Thyroid gland (tissue), 4 donors: ENCODE measurements around the gene TMEM175. TPM values are rescaled to one million over a fixed set of nuclear protein-coding genes. Genes with fewer than 3 reads are reported as not detected.

Experiments used
- DNase-seq, 2 donors: peaks; one replicate each; pipeline ENCODE4 v3.0.0-alpha.2; 2019
- H3K27ac ChIP-seq, 3 donors: fragments of 200-600 bp; sonication (generic); 1 replicate in 2 of 3; 2 replicates in 1 of 3; pipeline ENCODE4 v1.5.1; 2016 to 2019; ENCODE audit warnings: mild to moderate bottlenecking in 1 of 3, moderate library complexity in 1 of 3
- H3K27me3 ChIP-seq: fragments of 200-600 bp; sonication (generic); one replicate; pipeline ENCODE4 v1.5.1; 2019
- H3K36me3 ChIP-seq, 2 donors: fragments of 200-600 bp; sonication (generic); one replicate each; pipeline ENCODE4 v1.5.1; 2016 to 2019
- H3K4me1 ChIP-seq, 2 donors: fragments of 200-600 bp; sonication (generic); one replicate each; pipeline ENCODE4 v1.5.1; 2017 to 2019
- H3K4me3 ChIP-seq, 3 donors: fragments of 200-600 bp; sonication (generic); replicated peaks in 1 of 3; 1 replicate in 2 of 3; 2 replicates in 1 of 3; pipeline ENCODE4 v1.5.1; 2016; ENCODE audit warnings: mild to moderate bottlenecking in 1 of 3
- H3K9me3 ChIP-seq: fragments of 200-600 bp; sonication (generic); one replicate; pipeline ENCODE4 v1.5.1; 2017
- POLR2A ChIP-seq, 2 donors: fragments of 450-650 bp; IDR thresholded peaks; one replicate each; pipeline ENCODE4 v1.6.1; 2017; ENCODE audit warnings: antibody characterized with exemption in 2 of 2, mild to moderate bottlenecking in 2 of 2, moderate library complexity in 1 of 2
- WGBS, 2 donors: methylation state at CpG; one replicate each; pipeline ENCODE4 v1.1.5; 2017; 5-methylcytosine and 5-hydroxymethylcytosine counted together
- intact Hi-C: fragments of 100-400 bp; cut with DNase I; formaldehyde crosslinking; loops from one replicate; pipeline ENCODE4 v1.15.1; 2023
- total RNA-seq, 4 donors: library from RNA; depleted of rRNA; stranded (reverse); fragments of >200 nt; gene quantifications; one replicate each; pipeline ENCODE4 v1.2.3, GENCODE V29; 2016
- TF ChIP-seq, protein P1 (sequence below), 6 experiments: fragments of 200-600 bp in 3 of 6; fragments of 450-650 bp in 3 of 6; sonication (generic) in 3 of 6; IDR thresholded peaks; one replicate each; pipeline ENCODE4 v1.5.1; 2016 to 2019; ENCODE audit warnings: antibody characterized with exemption in 6 of 6, mild to moderate bottlenecking in 2 of 6, inconsistent platforms in 1 of 6, moderate library complexity in 1 of 6

TMEM175 gene
- total RNA-seq, 4 donors from 2014 or later = 33.6 to 63.9 (median 40.4) TPM

DNA sequence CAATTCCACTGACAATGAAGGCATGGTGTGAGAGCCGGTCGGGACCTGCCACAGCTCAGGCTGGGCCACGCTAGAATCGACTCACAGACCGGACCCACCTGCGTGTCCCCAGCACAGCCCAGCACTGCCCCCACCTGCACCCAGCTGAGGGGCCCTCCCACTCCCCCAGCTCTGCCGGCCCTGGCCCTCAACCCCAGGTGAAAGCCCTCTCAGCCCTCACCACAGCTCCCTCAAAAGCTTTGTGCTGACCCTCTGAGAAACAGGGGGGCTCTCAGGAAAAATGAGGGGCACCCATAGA lies 25.2 kb upstream of the TMEM175 start:
- Histone ChIP-seq H3K9me3 (no peaks in the 10 kb centered on the region), H3K27ac (no peak overlapping the region), H3K4me1 (no peaks in the 10 kb centered on the region), H3K36me3 (peaks cover 8 to 21% of the 10 kb centered on the region in 2 donors), H3K27me3 (no peaks in the 10 kb centered on the region), H3K4me3 (no peak overlapping the region)
- WGBS, 2 donors = 98% methylated on average over 6 of the region's 7 CpGs; no CpG with 5 or more reads in 1 of the 2 donors
- intact Hi-C loops = no loop called here
- TF ChIP-seq POLR2A (IDR thresholded peaks at IDR 0.05) = no peak
- TF ChIP-seq, protein P1, sequence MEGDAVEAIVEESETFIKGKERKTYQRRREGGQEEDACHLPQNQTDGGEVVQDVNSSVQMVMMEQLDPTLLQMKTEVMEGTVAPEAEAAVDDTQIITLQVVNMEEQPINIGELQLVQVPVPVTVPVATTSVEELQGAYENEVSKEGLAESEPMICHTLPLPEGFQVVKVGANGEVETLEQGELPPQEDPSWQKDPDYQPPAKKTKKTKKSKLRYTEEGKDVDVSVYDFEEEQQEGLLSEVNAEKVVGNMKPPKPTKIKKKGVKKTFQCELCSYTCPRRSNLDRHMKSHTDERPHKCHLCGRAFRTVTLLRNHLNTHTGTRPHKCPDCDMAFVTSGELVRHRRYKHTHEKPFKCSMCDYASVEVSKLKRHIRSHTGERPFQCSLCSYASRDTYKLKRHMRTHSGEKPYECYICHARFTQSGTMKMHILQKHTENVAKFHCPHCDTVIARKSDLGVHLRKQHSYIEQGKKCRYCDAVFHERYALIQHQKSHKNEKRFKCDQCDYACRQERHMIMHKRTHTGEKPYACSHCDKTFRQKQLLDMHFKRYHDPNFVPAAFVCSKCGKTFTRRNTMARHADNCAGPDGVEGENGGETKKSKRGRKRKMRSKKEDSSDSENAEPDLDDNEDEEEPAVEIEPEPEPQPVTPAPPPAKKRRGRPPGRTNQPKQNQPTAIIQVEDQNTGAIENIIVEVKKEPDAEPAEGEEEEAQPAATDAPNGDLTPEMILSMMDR (IDR thresholded peaks at IDR 0.05) = no peak
- no peak for DNase-seq

DNA sequence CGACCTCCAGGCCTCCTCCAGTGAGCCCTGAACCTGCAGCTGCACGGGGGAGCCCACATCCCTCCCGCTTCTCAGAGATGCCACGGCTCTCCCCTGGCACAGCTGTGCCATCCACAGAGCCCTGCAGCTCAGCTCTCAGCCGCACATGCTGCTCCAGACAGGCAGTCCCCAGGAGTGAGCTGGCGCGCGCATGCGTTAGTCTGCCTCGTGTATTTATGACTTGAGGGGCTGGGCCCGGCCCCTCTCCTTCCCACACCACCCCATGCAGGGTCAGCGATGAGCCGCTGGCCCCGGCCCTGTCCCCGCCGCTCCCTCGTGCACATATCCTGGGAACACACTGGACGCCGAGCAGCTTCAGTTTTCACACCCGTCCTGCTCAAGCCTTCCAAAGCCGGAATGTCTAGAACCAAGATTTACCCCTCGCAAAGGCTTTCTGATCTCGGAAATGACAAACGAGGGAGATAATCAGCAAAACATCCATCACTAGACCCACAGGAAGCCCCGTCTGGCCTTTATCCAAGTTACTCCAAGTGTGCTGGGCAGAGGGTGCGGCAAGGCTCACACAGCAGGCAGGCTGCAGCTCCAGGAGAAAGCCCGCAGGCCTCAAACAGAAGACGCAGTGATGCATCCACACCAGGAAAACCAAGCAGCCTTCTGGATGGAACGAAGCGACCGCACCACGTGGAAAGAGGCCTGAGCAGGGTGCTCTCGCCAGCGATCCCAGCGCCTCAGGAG lies 24.4 kb upstream of the TMEM175 start:
- Histone ChIP-seq H3K27me3 (no peaks in the 10 kb centered on the region), H3K9me3 (no peaks in the 10 kb centered on the region), H3K4me3 (no peak overlapping the region), H3K27ac (no peak overlapping the region), H3K4me1 (no peaks in the 10 kb centered on the region), H3K36me3 (peaks cover 8 to 25% of the 10 kb centered on the region in 2 donors)
- TF ChIP-seq POLR2A (IDR thresholded peaks at IDR 0.05) = no peak
- TF ChIP-seq, protein P1 (IDR thresholded peaks at IDR 0.05) = no peak
- DNase-seq = no peak
- 81 to 84% methylated on average over 13 to 35 of the region's 35 CpGs for WGBS, 2 donors
- intact Hi-C loops = no loop called here

DNA sequence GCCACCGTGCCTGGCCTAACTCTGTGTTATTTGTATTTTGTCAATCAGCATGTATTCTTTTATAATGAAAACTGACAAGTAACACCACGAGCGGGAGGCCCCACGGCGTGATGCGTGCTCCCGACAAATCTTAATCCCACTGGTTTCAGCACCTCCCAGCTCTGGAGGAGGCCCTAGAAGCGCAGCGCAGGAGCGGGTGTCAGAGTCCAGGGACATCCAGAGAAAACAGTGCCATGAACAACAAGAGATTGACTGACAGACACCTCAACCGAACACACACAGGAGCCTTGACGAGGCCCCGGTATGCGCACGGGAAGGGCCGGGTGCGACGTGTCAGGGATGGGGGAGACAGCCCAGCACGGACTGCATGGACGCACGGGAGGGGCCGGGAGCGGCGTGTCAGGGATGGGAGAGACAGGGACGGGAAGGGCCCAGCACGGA lies 23.1 kb upstream of the TMEM175 start:
- TF ChIP-seq, protein P1 (IDR thresholded peaks at IDR 0.05) = no peak
- no peak for TF ChIP-seq POLR2A (IDR thresholded peaks at IDR 0.05)
- 95% methylated on average over 26 of the region's 26 CpGs for WGBS, 2 donors
- Histone ChIP-seq H3K9me3 (no peaks in the 10 kb centered on the region), H3K27me3 (no peaks in the 10 kb centered on the region), H3K36me3 (peaks cover 8 to 25% of the 10 kb centered on the region in 2 donors), H3K4me3 (no peak overlapping the region), H3K27ac (no peak overlapping the region), H3K4me1 (no peaks in the 10 kb centered on the region)
- DNase-seq = no peak
- intact Hi-C loops = no loop called here

DNA sequence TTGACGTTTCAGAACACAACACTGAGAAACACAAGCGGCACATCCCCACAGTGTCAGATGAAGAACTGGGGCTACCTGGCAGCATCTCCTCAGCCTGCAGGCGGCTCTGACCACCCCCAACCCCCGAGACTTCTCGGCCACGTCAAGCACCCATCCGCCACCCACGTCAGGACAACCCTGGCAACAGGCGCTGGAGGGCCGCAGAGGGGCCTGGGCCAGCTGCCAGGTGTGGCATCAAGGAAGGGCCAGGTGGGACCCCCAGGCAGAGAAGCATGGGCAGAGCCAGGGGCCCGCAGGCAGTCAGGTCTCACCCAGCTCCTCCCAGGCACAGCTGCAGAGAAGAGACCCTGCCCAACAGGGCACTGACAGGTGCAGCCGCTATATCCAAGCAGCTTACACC lies 22.4 kb upstream of the TMEM175 start:
- no peaks in the 10 kb centered on the region for H3K27me3 ChIP-seq
- peaks cover 8 to 19% of the 10 kb centered on the region in 2 donors for H3K36me3 ChIP-seq
- 88 to 100% methylated on average over 3 to 10 of the region's 12 CpGs for WGBS, 2 donors
- intact Hi-C loops = no loop called here
- H3K4me3 ChIP-seq = no peak overlapping the region
- H3K27ac ChIP-seq = no peak overlapping the region
- TF ChIP-seq, protein P1 (IDR thresholded peaks at IDR 0.05) = no peak
- no peak for TF ChIP-seq POLR2A (IDR thresholded peaks at IDR 0.05)
- DNase-seq = no peak
- no peaks in the 10 kb centered on the region for H3K9me3 ChIP-seq
- no peaks in the 10 kb centered on the region for H3K4me1 ChIP-seq

DNA sequence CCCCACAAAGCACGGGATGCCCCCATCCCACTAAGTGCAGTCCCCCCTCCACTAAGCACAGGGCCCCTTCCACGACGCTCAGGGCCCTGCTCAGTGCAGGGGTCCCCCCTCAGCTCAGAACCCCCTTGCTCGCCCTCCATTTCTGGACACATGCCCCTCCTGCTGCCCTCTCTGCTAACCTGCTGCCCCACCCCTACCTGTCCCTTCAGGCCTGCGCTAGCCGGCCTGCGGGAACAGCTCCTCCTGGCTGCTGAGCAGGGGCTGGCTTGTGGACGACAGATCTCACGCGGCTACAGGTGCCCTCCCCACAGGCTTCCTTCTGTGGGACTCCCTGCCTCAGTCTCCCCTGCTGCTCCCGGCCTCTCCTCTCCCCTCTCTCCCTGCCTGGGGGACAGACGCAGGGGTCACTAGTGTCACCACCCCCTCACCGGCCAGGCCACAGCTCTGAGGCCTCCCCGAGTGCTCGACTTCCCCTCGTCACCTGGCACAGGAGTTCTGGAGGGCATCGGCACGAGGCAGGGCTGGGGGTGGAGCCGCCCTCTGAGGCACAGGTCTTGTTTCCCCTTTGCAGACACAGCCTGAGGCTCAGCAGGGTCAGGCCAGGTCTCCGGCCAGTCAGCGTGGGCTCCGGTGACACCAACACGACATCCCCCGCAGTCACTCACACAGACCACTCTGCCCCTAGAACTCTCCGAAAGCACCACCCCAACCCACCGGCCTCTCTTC lies 21.7 kb upstream of the TMEM175 start:
- DNase-seq = no peak
- Histone ChIP-seq H3K27ac (no peak overlapping the region), H3K4me3 (no peak overlapping the region), H3K4me1 (no peaks in the 10 kb centered on the region), H3K27me3 (no peaks in the 10 kb centered on the region), H3K9me3 (no peaks in the 10 kb centered on the region), H3K36me3 (peaks cover 8 to 19% of the 10 kb centered on the region in 2 donors)
- 93 to 96% methylated on average over 25 to 26 of the region's 26 CpGs for WGBS, 2 donors
- TF ChIP-seq, protein P1 (IDR thresholded peaks at IDR 0.05) = no peak
- TF ChIP-seq POLR2A (IDR thresholded peaks at IDR 0.05) = no peak
- intact Hi-C loops = no loop called here
